Effector memory CD4-positive, alpha-beta T cell (primary cell): ENCODE results near the gene CCDC85A.

Source experiments
- DNase-seq, 3 donors: peaks; one replicate each; pipeline ENCODE4 v3.0.0-alpha.2; 2020
- H3K27ac ChIP-seq: 2 replicates; pipeline ENCODE4 v1.7.0; 2013; ENCODE audit warnings: mild to moderate bottlenecking, low read length, moderate library complexity; ENCODE audit not compliant: insufficient read depth, poor library complexity, severe bottlenecking
- H3K27me3 ChIP-seq: replicated peaks from 2 replicates; pipeline ENCODE4 v1.7.0; 2013; ENCODE audit warnings: mild to moderate bottlenecking, low read length; ENCODE audit not compliant: insufficient read depth, control insufficient read depth, poor library complexity, severe bottlenecking
- H3K36me3 ChIP-seq: 2 replicates; pipeline ENCODE4 v1.7.0; 2013; ENCODE audit warnings: mild to moderate bottlenecking, low read length, moderate library complexity; ENCODE audit not compliant: control insufficient read depth, insufficient read depth
- H3K4me1 ChIP-seq: 2 replicates; pipeline ENCODE4 v1.7.0; 2013; ENCODE audit warnings: low read length, mild to moderate bottlenecking; ENCODE audit not compliant: control insufficient read depth, insufficient read depth, poor library complexity, severe bottlenecking
- H3K4me3 ChIP-seq: 2 replicates; pipeline ENCODE4 v1.7.0; 2013; ENCODE audit warnings: low read length, low read depth, mild to moderate bottlenecking; ENCODE audit not compliant: insufficient read depth, poor library complexity, severe bottlenecking
- H3K9me3 ChIP-seq: 2 replicates; pipeline ENCODE4 v1.7.0; 2013; ENCODE audit warnings: mild to moderate bottlenecking, low read length, moderate library complexity; ENCODE audit not compliant: control insufficient read depth

CCDC85A gene

DNA sequence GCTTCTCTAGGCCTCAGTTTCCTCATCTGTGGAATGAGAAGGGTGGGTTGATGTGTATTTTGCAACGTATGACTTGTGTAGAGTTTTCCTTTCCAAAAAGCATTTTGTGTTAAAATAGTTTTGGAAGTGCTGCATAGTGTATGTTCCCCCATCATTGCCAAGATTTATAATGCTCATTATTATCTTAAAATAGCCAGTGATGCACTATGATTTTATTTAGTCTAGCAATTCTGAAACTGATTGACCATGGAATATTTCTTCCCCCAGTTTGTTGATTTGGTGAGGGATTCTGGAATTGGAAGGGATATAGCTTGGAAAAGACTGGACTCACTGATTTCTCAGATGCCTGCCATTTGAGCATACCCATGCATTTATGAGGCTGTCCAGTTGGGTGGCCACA lies 130.6 kb downstream of the CCDC85A start:
- H3K27me3 ChIP-seq: no peaks in the 10 kb centered on the region
- H3K36me3 ChIP-seq: no peaks in the 10 kb centered on the region
- no peak overlapping the region for H3K4me3 ChIP-seq
- H3K4me1 ChIP-seq: no peaks in the 10 kb centered on the region
- DNase-seq: no peak
- H3K27ac ChIP-seq: no peak overlapping the region
- H3K9me3 ChIP-seq: peaks cover 3% of the 10 kb centered on the region

DNA sequence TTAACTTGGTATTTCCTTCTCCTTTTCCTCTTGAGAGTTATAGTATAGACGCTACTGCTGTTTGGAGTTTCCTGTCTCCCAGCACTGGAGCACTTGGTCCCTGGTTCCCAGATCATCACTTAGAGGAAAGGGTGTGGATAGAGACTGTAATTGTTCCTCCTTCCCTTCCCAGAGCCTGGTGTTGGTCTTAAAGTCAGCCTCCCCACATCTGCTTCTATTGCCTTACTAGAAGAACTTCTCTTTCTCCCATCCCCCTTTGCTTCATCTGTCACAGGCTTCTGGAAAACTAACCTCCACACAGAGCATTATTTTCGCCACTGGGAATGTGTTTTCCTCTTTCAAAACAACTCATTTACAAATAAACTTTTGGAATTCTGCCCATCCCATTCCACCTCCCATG lies 131.0 kb downstream of the CCDC85A start:
- H3K4me3 ChIP-seq: no peak overlapping the region
- DNase-seq: no peak
- no peaks in the 10 kb centered on the region for H3K4me1 ChIP-seq
- H3K9me3 ChIP-seq: peaks cover 3% of the 10 kb centered on the region
- H3K36me3 ChIP-seq: no peaks in the 10 kb centered on the region
- no peaks in the 10 kb centered on the region for H3K27me3 ChIP-seq
- no peak overlapping the region for H3K27ac ChIP-seq

DNA sequence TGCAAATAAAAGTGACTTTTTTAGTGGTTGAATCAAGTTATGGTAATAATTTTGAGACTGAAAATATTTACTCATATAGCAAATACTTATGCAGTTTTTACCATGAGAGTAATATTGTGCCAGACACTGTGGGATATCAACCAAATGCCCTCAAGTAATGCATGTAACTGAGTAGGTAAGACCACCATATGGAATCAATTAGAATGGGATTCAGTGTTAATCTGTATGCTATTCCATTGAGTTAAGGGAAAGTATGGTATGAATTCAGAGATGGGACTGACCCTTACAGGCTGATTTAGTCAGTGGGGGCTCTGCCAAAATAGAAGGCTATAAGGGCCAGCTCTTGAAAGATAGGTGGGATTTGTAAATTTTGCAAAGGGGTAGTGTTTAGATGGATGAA lies 131.6 kb downstream of the CCDC85A start:
- Histone ChIP-seq H3K4me3 (no peak overlapping the region), H3K4me1 (no peaks in the 10 kb centered on the region), H3K9me3 (peaks cover 3% of the 10 kb centered on the region), H3K27me3 (no peaks in the 10 kb centered on the region), H3K36me3 (no peaks in the 10 kb centered on the region), H3K27ac (no peak overlapping the region)
- no peak for DNase-seq

DNA sequence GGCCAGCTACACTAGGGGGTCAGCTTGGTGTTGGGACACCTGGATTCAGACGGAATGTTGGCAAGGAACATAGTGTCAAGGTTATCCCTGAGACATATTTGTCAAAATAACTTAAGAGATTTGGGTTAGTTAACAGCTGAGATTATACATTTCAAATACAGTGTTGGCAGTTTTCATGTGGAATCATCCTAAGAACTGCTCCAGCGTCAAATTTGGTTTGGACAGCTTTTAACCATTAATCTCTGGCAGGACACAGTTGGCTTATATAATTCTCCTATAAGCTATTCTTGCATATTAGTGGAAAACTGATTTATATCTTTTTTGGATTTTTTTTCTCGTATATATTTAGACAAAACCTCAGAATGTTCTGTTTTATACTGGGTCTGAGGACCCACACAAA lies 132.2 kb downstream of the CCDC85A start:
- H3K9me3 ChIP-seq: peaks cover 3% of the 10 kb centered on the region
- no peaks in the 10 kb centered on the region for H3K27me3 ChIP-seq
- H3K4me1 ChIP-seq: no peaks in the 10 kb centered on the region
- no peak for DNase-seq
- no peaks in the 10 kb centered on the region for H3K36me3 ChIP-seq
- H3K27ac ChIP-seq: no peak overlapping the region
- no peak overlapping the region for H3K4me3 ChIP-seq

DNA sequence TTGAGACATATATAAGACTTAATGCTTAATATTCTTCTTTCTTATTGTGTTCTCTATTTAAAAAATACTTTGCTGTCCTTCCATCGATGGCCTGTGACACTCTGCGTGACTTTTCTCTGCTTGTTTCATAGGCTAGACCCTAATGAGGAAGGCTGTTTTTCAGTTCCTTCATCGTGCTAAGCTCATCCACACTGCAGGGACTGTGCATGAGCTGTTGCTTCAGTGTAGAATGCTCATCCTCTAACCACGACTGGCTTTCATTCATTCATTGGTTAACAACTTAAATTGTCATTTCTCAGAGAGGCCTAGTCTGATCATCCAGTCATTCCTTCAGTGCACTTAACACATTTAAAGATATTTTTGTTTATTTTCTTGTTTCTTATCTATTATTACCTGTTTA lies 134.4 kb downstream of the CCDC85A start:
- no peaks in the 10 kb centered on the region for H3K4me1 ChIP-seq
- no peak overlapping the region for H3K4me3 ChIP-seq
- H3K9me3 ChIP-seq: peaks cover 3% of the 10 kb centered on the region
- H3K27me3 ChIP-seq: no peaks in the 10 kb centered on the region
- no peaks in the 10 kb centered on the region for H3K36me3 ChIP-seq
- no peak overlapping the region for H3K27ac ChIP-seq
- DNase-seq: no peak

DNA sequence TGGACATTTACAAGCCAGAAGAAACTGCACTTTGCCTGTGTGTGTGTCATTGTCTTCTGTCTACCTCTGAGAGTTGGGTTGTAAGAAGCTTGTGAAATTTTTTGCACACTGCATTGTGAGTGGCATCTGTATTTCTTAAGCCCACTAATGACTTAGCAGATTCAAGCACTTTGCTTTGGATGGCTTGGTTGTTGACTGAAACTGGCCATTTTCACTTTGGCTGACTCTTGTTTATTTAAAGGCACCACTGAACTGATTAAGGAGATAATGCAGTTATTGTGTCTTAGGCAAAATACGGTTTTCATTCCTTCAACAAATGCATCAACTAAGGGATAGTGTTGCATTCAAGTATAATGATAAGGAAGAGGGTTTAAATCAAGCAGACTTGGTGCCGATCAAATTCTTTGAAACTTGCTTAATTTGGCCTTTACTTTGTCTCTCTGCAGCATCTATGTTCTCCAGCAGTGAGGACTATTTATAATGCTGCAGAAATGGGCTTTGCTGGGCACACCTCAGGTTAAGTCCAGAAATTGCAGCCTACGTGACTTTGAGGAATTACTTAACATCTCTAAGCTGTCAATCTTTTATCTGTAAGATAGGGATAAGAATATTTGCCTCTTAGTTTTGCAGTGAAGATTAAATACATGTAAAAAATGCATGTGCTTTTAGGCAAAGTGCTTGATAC lies 142.0 kb downstream of the CCDC85A start:
- H3K4me1 ChIP-seq: no peaks in the 10 kb centered on the region
- no peaks in the 10 kb centered on the region for H3K27me3 ChIP-seq
- H3K36me3 ChIP-seq: no peaks in the 10 kb centered on the region
- H3K4me3 ChIP-seq: no peak overlapping the region
- no peak for DNase-seq
- no peaks in the 10 kb centered on the region for H3K9me3 ChIP-seq
- no peak overlapping the region for H3K27ac ChIP-seq

DNA sequence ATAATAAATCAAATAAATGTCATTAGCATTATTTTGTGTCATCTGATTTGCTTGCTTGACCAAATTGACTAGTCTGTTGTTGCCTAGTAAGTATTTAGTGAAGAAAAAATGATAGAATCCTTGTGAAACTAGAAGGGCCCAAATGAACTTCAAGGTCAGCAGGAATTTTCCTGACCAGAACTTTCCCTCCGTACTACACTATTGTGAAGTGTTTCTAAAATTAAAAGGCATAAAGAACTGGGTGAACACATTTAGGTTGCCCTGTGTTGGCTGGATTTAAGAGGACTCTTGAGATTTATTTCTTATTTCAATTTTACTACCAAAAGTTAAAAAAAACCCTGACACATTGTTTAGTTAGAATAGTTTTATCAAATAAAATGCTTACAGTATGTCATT lies 142.6 kb downstream of the CCDC85A start:
- Histone ChIP-seq H3K4me1 (no peaks in the 10 kb centered on the region), H3K4me3 (no peak overlapping the region), H3K27ac (no peak overlapping the region), H3K9me3 (no peaks in the 10 kb centered on the region), H3K36me3 (no peaks in the 10 kb centered on the region), H3K27me3 (no peaks in the 10 kb centered on the region)
- DNase-seq: no peak

DNA sequence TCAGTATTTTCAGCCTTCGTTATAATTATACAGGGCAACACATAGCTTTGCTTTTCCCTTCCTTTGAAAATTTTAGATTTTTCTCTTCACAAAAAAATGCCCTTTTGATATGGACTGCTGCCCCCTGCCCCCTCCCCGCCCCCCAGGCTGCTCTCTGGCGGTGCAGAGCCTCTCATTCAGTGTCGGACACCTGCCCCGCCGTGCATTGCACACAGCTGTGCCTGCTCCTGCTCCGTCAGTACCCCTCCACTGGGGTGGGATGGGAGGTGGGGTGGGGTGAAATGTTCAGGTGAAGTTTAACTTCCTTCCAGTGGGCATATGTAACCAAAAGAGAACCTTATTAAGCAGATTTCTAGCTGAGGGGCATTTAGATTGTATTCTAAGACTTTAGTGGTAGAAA lies 148.0 kb downstream of the CCDC85A start:
- no peaks in the 10 kb centered on the region for H3K27me3 ChIP-seq

DNA sequence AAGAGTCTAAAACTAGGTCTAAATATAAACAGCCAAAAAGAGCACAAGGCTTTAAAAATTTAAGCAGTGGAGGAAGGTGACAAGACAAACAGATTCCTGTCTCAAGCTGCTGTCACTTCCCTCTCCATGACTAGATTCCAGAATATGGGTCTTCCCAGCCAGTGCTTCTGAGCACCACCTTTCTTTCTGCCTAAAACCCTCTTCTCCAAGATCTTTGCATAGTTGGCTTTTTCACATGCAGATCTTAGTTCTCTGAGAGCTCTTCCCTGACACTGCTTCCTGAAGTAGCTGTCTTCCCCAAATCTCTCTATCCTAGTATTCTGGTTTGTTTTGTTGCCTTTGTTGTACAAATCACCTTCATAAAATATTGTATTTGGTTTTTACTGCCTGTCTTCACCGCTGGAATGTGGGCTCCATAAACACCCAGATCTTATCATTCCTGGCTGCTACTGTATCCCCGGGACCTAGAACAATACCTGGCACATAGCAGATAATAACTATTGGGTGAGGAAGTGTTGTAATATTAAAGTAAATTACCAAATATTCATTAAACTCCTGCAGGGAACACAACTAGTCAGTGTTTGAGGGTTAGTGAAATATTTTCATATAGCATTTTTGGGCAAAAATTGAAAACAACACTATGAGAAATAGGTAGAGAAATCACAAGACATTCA lies 150.2 kb downstream of the CCDC85A start:
- no peaks in the 10 kb centered on the region for H3K9me3 ChIP-seq
- DNase-seq: no peak
- no peak overlapping the region for H3K4me3 ChIP-seq
- H3K27ac ChIP-seq: no peak overlapping the region
- no peaks in the 10 kb centered on the region for H3K27me3 ChIP-seq
- H3K36me3 ChIP-seq: no peaks in the 10 kb centered on the region
- no peaks in the 10 kb centered on the region for H3K4me1 ChIP-seq

More for the DNA sequence above, 148.0 kb downstream of the CCDC85A start:
- Histone ChIP-seq H3K27ac (no peak overlapping the region), H3K4me1 (no peaks in the 10 kb centered on the region), H3K4me3 (no peak overlapping the region), H3K36me3 (no peaks in the 10 kb centered on the region), H3K9me3 (no peaks in the 10 kb centered on the region)
- DNase-seq: no peak

DNA sequence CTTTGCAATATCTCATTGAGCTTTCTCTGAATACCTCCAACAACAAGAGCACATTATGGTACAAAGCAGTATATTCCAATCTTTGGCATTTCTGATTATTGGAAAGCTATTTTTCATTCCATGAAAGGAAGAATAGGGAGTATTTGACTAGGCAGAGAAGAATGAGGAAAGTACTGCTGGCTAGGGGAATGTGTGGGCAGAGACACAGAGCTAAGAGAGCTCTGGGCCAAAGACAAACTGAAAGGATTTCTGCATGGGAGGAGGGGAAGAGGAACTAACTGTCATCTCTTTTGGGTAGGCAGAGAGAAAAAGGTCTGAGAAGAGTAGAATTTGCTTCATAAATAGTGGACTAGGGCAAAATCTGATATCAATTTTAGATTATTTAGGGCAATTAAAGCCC lies 150.8 kb downstream of the CCDC85A start:
- H3K27me3 ChIP-seq: no peaks in the 10 kb centered on the region
- no peak for DNase-seq
- H3K36me3 ChIP-seq: no peaks in the 10 kb centered on the region
- no peaks in the 10 kb centered on the region for H3K9me3 ChIP-seq
- H3K27ac ChIP-seq: no peak overlapping the region
- no peak overlapping the region for H3K4me3 ChIP-seq
- no peaks in the 10 kb centered on the region for H3K4me1 ChIP-seq
